GM18867 (cell line): ENCODE results near the gene ZDHHC7.
"Not testable (repeated sequence)": the region's sequence is repeated elsewhere in the genome, so short reads cannot be mapped to it uniquely, and the experiment has no call there.

ENCODE experiments used
- ATAC-seq: cut with Tn5 transposase; IDR thresholded peaks from one replicate; pipeline ENCODE4 v1.9.1; 2021; ENCODE audit warnings: mild to moderate bottlenecking, moderate library complexity; ENCODE audit not compliant: unreplicated experiment

ZDHHC7 gene

GRCh38 chr16:84947022-84947421 lies 64.3 kb downstream of the ZDHHC7 start:
- ATAC-seq = no peak

- ATAC-seq = no peak
Observed at GRCh38 chr16:84943620-84944019, 67.7 kb downstream of the ZDHHC7 start.

DNA sequence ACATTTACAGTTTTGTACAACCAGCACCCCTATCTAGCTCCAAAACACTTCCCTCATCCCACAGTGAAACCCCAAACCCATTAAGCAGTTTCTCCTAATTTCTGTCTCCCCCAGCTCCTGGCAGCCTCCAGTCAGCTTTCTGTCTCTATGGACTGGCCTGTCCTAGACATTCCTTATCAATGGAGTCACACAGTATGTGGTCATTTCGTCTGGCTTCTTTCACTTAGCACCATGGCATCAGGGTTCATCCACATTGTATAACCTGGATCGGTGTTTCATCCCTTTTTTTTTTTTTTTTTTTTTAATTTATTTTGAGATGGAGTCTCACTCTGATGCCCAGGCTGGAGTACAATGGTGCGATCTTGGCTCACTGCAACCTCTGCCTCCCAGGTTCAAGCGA lies 68.5 kb downstream of the ZDHHC7 start:
- ATAC-seq = no peak

DNA sequence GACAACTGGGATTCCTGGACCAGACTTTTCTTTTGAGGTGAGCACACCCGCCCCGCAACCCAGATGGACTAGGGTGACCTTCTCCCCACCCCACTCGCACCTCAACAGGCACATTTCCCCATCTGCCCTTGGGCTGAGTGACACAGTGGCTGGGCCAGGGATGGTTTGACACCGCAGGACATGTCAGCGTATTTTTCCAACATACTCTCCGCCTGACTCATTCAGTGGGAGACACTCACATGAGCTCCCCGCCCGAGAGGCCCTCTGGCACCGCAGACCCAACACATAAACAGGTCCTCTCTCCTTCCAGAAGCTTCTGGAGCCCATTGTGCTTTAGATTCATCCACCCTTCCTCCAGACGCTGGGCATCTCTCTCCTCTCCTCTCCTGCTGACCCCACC lies 69.4 kb downstream of the ZDHHC7 start:
- no peak for ATAC-seq

GRCh38 chr16:84940670-84941551 lies 70.4 kb downstream of the ZDHHC7 start:
- no peak for ATAC-seq

DNA sequence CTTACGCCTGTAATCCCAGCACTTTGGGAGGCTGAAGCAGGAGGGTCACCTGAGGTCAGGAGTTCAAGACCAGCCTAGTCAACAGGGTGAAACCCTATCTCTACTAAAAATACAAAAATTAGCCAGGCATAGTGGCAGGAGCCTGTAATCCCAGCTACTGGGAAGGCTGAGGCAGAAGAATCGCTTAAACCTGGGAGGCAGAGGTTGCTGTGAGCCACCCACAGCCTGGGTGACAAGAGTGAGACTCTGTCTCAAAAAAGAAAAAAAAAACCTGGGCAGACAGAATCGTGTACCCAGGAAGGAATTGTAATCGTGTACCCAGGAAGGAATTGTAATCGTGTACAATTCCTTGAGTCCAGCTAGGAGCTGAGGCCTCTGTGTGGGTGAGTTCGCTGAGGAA lies 72.7 kb downstream of the ZDHHC7 start:
- not testable (repeated sequence) for ATAC-seq

- no peak for ATAC-seq
Observed at GRCh38 chr16:84937196-84938005, 73.9 kb downstream of the ZDHHC7 start.

- no peak for ATAC-seq
Observed at GRCh38 chr16:84933774-84934631, 77.3 kb downstream of the ZDHHC7 start.

DNA sequence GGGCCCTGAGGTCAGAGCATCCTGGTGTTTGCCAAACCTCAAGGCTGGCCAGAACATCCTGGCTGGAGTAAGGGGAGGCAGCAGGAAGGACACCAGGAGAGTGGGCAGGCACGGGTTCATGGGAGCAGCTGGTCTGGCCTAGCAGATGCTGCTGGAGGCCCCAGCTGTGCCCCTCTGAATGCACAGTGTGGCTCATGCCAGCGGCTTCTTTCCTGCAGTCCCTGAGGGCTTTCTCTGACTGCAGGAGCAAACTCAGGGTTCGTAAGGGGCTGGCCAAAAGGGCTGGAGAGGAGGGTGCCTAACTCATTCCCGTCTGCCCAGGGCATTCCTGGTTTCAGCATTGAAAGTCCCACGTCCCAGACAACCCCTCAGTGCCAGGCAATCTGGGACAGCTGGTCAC lies 78.7 kb downstream of the ZDHHC7 start:
- ATAC-seq = no peak

GRCh38 chr16:84931506-84931905 lies 79.8 kb downstream of the ZDHHC7 start:
- no peak for ATAC-seq

GRCh38 chr16:84931107-84931494 lies 80.2 kb downstream of the ZDHHC7 start:
- no peak for ATAC-seq

GRCh38 chr16:84930298-84931106 lies 80.8 kb downstream of the ZDHHC7 start:
- no peak for ATAC-seq

- no peak for ATAC-seq
Observed at GRCh38 chr16:84929421-84930297, 81.7 kb downstream of the ZDHHC7 start.

DNA sequence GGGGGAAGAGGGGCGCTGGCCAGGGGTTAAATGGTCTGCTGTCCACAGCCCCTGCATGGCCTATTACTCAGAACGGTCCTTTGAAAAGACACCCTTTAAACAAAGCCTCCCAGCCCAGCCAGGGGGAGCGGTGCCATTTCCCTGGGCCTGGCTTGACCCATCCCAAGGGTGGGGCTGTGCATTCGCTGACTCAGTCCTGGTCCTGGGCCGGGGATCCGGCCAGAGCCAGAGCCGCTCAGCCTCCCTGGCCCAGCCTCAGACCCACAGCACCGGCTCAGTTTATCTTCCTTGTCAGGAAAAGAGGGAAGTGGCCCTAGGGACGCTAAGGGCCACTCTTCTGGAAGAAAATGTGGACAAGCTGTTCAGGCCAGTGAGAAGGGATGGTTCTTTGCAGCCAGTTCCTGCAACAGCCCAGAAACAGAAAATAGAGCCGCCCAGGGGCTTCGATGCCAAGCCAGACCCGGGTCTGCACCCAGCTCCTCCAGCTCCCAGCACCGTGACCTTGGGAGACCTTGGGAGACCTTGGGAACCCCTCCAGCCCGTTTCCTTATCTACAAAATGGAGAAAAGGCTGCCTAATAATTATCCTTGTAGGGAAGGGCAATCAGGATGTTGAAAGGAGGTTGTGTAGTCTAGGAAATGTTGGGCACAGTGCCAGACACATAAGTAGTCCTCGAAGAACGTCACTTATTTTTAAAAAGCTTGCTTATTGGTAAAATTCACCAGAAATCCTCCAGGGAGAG lies 82.5 kb downstream of the ZDHHC7 start:
- no peak for ATAC-seq

- ATAC-seq = no peak
Observed at GRCh38 chr16:84927621-84928591, 83.4 kb downstream of the ZDHHC7 start.

- no peak for ATAC-seq
Observed at GRCh38 chr16:84926462-84926861, 84.9 kb downstream of the ZDHHC7 start.

GRCh38 chr16:84925773-84926372 lies 85.5 kb downstream of the ZDHHC7 start:
- no peak for ATAC-seq
